ENCODE data around the gene NME4.
"Not testable (repeated sequence)": the region's sequence is repeated elsewhere in the genome, so short reads cannot be mapped to it uniquely, and the experiment has no call there.

Gene NME4

GRCh38 chr16:379183-379960, 17.6 kb upstream of the NME4 start:
- Histone ChIP-seq H3K27me3 (ENCODE audit: control insufficient read depth, insufficient read depth, low read length) (peaks cover 4% of the 10 kb centered on the region; the same call in 1 of the 2 replicates), H3K4me3 (ENCODE audit: low read depth, low read length) (peak overlapping the region; percentile 72), H3K27ac (ENCODE audit: low read depth, low read length) (no peak overlapping the region), H3K4me1 (ENCODE audit: control insufficient read depth, insufficient read depth, low read length) (peaks cover 28% of the 10 kb centered on the region), H3K9me3 (ENCODE audit: control insufficient read depth, insufficient read depth, low read depth, low read length) (no peaks in the 10 kb centered on the region), H3K9ac (ENCODE audit: low read length) (peak overlapping the region; percentile 56), H3K36me3 (ENCODE audit: control insufficient read depth, insufficient read depth, low read length) (peaks cover 33% of the 10 kb centered on the region)

GRCh38 chr16:379961-380761, 16.8 kb upstream of the NME4 start:
- peaks cover 25% of the 10 kb centered on the region for H3K36me3 ChIP-seq (ENCODE audit: control insufficient read depth, insufficient read depth, low read length)
- peak overlapping the region; percentile 56 for H3K9ac ChIP-seq (ENCODE audit: low read length)
- peaks cover 4% of the 10 kb centered on the region; the same call in 1 of the 2 replicates for H3K27me3 ChIP-seq (ENCODE audit: control insufficient read depth, insufficient read depth, low read length)
- no peak overlapping the region for H3K27ac ChIP-seq (ENCODE audit: low read depth, low read length)
- H3K4me3 ChIP-seq (ENCODE audit: low read depth, low read length), result peak overlapping the region; percentile 72
- peaks cover 34% of the 10 kb centered on the region for H3K4me1 ChIP-seq (ENCODE audit: control insufficient read depth, insufficient read depth, low read length)
- H3K9me3 ChIP-seq (ENCODE audit: control insufficient read depth, insufficient read depth, low read depth, low read length), result no peaks in the 10 kb centered on the region

- Histone ChIP-seq H3K4me3 (ENCODE audit: low read depth, low read length) (peak overlapping the region; percentile 72), H3K4me1 (ENCODE audit: control insufficient read depth, insufficient read depth, low read length) (peaks cover 34% of the 10 kb centered on the region), H3K27ac (ENCODE audit: low read depth, low read length) (peak overlapping the region; percentile 58; the same call in 1 of the 2 replicates), H3K36me3 (ENCODE audit: control insufficient read depth, insufficient read depth, low read length) (peaks cover 23% of the 10 kb centered on the region), H3K9ac (ENCODE audit: low read length) (peak overlapping the region; percentile 51), H3K27me3 (ENCODE audit: control insufficient read depth, insufficient read depth, low read length) (peaks cover 4% of the 10 kb centered on the region; the same call in 1 of the 2 replicates), H3K9me3 (ENCODE audit: control insufficient read depth, insufficient read depth, low read depth, low read length) (no peaks in the 10 kb centered on the region)
Observed at GRCh38 chr16:380762-381011, 16.3 kb upstream of the NME4 start.

GRCh38 chr16:381012-381788, 15.8 kb upstream of the NME4 start:
- peak overlapping the region; percentile 72 for H3K4me3 ChIP-seq (ENCODE audit: low read depth, low read length)
- peaks cover 39% of the 10 kb centered on the region for H3K4me1 ChIP-seq (ENCODE audit: control insufficient read depth, insufficient read depth, low read length)
- H3K36me3 ChIP-seq (ENCODE audit: control insufficient read depth, insufficient read depth, low read length), result peaks cover 17% of the 10 kb centered on the region
- peaks cover 4% of the 10 kb centered on the region; the same call in 1 of the 2 replicates for H3K27me3 ChIP-seq (ENCODE audit: control insufficient read depth, insufficient read depth, low read length)
- H3K9ac ChIP-seq (ENCODE audit: low read length), result peak overlapping the region; percentile 51
- H3K9me3 ChIP-seq (ENCODE audit: control insufficient read depth, insufficient read depth, low read depth, low read length), result no peaks in the 10 kb centered on the region
- H3K27ac ChIP-seq (ENCODE audit: low read depth, low read length), result peak overlapping the region; percentile 58; the same call in 1 of the 2 replicates

GRCh38 chr16:381789-382717, 14.9 kb upstream of the NME4 start, which contains the start of gene PGAP6:
Gene PGAP6, minus strand, starts transcription at chr16:381978. Its CDS starts 157 bp downstream, at chr16:381821.
- H3K27ac ChIP-seq (ENCODE audit: low read depth, low read length), result peak within 1 kb of the TSS; percentile 82; the same call in 1 of the 2 replicates
- H3K27me3 ChIP-seq (ENCODE audit: control insufficient read depth, insufficient read depth, low read length), result peaks cover 4% of the 10 kb centered on the region; the same call in 1 of the 2 replicates
- peak within 1 kb of the TSS; percentile 75 for H3K9ac ChIP-seq (ENCODE audit: low read length)
- H3K4me1 ChIP-seq (ENCODE audit: control insufficient read depth, insufficient read depth, low read length), result peaks cover 46% of the 10 kb centered on the region
- H3K36me3 ChIP-seq (ENCODE audit: control insufficient read depth, insufficient read depth, low read length), result peaks cover 9% of the 10 kb centered on the region
- H3K9me3 ChIP-seq (ENCODE audit: control insufficient read depth, insufficient read depth, low read depth, low read length), result no peaks in the 10 kb centered on the region
- peak within 1 kb of the TSS; percentile 88 for H3K4me3 ChIP-seq (ENCODE audit: low read depth, low read length)

- H3K36me3 ChIP-seq (ENCODE audit: control insufficient read depth, insufficient read depth, low read length), result no peaks in the 10 kb centered on the region
- peak overlapping the region; percentile 88 for H3K4me3 ChIP-seq (ENCODE audit: low read depth, low read length)
- peak overlapping the region; percentile 75 for H3K9ac ChIP-seq (ENCODE audit: low read length)
- H3K27me3 ChIP-seq (ENCODE audit: control insufficient read depth, insufficient read depth, low read length), result peaks cover 4% of the 10 kb centered on the region; the same call in 1 of the 2 replicates
- H3K9me3 ChIP-seq (ENCODE audit: control insufficient read depth, insufficient read depth, low read depth, low read length), result no peaks in the 10 kb centered on the region
- H3K27ac ChIP-seq (ENCODE audit: low read depth, low read length), result peak overlapping the region; percentile 95; the same call in 1 of the 2 replicates
- H3K4me1 ChIP-seq (ENCODE audit: control insufficient read depth, insufficient read depth, low read length), result peaks cover 54% of the 10 kb centered on the region
Observed at GRCh38 chr16:383326-384051, 13.5 kb upstream of the NME4 start.

GRCh38 chr16:386641-387156, 10.3 kb upstream of the NME4 start:
- peaks cover 46% of the 10 kb centered on the region for H3K4me1 ChIP-seq (ENCODE audit: control insufficient read depth, insufficient read depth, low read length)
- peaks cover 4% of the 10 kb centered on the region; the same call in 1 of the 2 replicates for H3K27me3 ChIP-seq (ENCODE audit: control insufficient read depth, insufficient read depth, low read length)
- H3K36me3 ChIP-seq (ENCODE audit: control insufficient read depth, insufficient read depth, low read length), result no peaks in the 10 kb centered on the region
- no peaks in the 10 kb centered on the region for H3K9me3 ChIP-seq (ENCODE audit: control insufficient read depth, insufficient read depth, low read depth, low read length)
- no peak overlapping the region for H3K4me3 ChIP-seq (ENCODE audit: low read depth, low read length)
- H3K27ac ChIP-seq (ENCODE audit: low read depth, low read length), result no peak overlapping the region
- no peak overlapping the region for H3K9ac ChIP-seq (ENCODE audit: low read length)

GRCh38 chr16:387761-388666, 9.0 kb upstream of the NME4 start:
- not testable (repeated sequence) for H3K4me3 ChIP-seq (ENCODE audit: low read depth, low read length); H3K27ac ChIP-seq (ENCODE audit: low read depth, low read length); H3K9ac ChIP-seq (ENCODE audit: low read length); H3K27me3 ChIP-seq (ENCODE audit: control insufficient read depth, insufficient read depth, low read length); H3K36me3 ChIP-seq (ENCODE audit: control insufficient read depth, insufficient read depth, low read length)
- Histone ChIP-seq H3K4me1 (ENCODE audit: control insufficient read depth, insufficient read depth, low read length) (peaks cover 45% of the 10 kb centered on the region), H3K9me3 (ENCODE audit: control insufficient read depth, insufficient read depth, low read depth, low read length) (peaks cover 10% of the 10 kb centered on the region)

- H3K27me3 ChIP-seq (ENCODE audit: control insufficient read depth, insufficient read depth, low read length), result no peaks in the 10 kb centered on the region
- H3K27ac ChIP-seq (ENCODE audit: low read depth, low read length), result no peak overlapping the region
- H3K4me3 ChIP-seq (ENCODE audit: low read depth, low read length), result no peak overlapping the region
- peaks cover 10% of the 10 kb centered on the region for H3K9me3 ChIP-seq (ENCODE audit: control insufficient read depth, insufficient read depth, low read depth, low read length)
- no peaks in the 10 kb centered on the region for H3K36me3 ChIP-seq (ENCODE audit: control insufficient read depth, insufficient read depth, low read length)
- no peak overlapping the region for H3K9ac ChIP-seq (ENCODE audit: low read length)
- peaks cover 33% of the 10 kb centered on the region for H3K4me1 ChIP-seq (ENCODE audit: control insufficient read depth, insufficient read depth, low read length)
Observed at GRCh38 chr16:389352-389751, 7.6 kb upstream of the NME4 start.
